ENCODE data around the gene HNF1A. TPM values are rescaled to one million over a fixed set of nuclear protein-coding genes. Genes with fewer than 3 reads are reported as not detected.

HNF1A gene
- total RNA-seq, 1 donor from 2014 or later, result not detected

GRCh38 chr12:121004253-121004815, 26.0 kb downstream of the HNF1A start:
- H3K79me2 ChIP-seq (ENCODE audit: low read depth), result no peaks in the 10 kb centered on the region
- no peaks in the 10 kb centered on the region for H3F3A ChIP-seq (ENCODE audit: low read depth)
- Mint-ChIP-seq H3K36me3 (peaks cover 6% of the 10 kb centered on the region), H3K4me1 (no peaks in the 10 kb centered on the region), H3K9me3 (no peaks in the 10 kb centered on the region), H3K27ac (peak overlapping the region; percentile 36), H3K27me3 (ENCODE audit: insufficient read depth, low read depth) (no peaks in the 10 kb centered on the region), H3K4me3 (no peak overlapping the region)
- no peak overlapping the region for H3K4me3 ChIP-seq
- H3K27me3 ChIP-seq, result no peaks in the 10 kb centered on the region
- no peak overlapping the region for H2AFZ ChIP-seq (replicated peaks)
- no peaks in the 10 kb centered on the region for H4K20me1 ChIP-seq (ENCODE audit: low read depth)
- TF ChIP-seq CTCF (IDR thresholded peaks at IDR 0.05) (no peak), EZH2phosphoT487 (IDR thresholded peaks at IDR 0.05) (no peak), EZH2 (IDR thresholded peaks at IDR 0.05) (no peak)
- H3K4me2 ChIP-seq, result no peak overlapping the region
- no peak overlapping the region for H3K9ac ChIP-seq
- no peaks in the 10 kb centered on the region for H3K36me3 ChIP-seq
- H3K4me1 ChIP-seq, result no peaks in the 10 kb centered on the region
- H3K27ac ChIP-seq, result no peak overlapping the region
- DNase-seq (ENCODE audit: low spot score), result no peak
- no peaks in the 10 kb centered on the region for H3K9me3 ChIP-seq (ENCODE audit: low read depth)

- no peak overlapping the region for H3K27ac ChIP-seq
- Mint-ChIP-seq H3K36me3 (peaks cover 6% of the 10 kb centered on the region), H3K4me3 (no peak overlapping the region)
Measured at GRCh38 chr12:121005346-121005815, 27.0 kb downstream of the HNF1A start.

GRCh38 chr12:121008347-121009098, 30.2 kb downstream of the HNF1A start:
- Mint-ChIP-seq H3K9me3 (no peaks in the 10 kb centered on the region), H3K4me3 (no peak overlapping the region), H3K27me3 (ENCODE audit: insufficient read depth, low read depth) (peaks cover 2% of the 10 kb centered on the region), H3K36me3 (peaks cover 7% of the 10 kb centered on the region), H3K4me1 (no peaks in the 10 kb centered on the region), H3K27ac (peak overlapping the region; percentile 69)
- Histone ChIP-seq H3K9ac (no peak overlapping the region), H3K36me3 (no peaks in the 10 kb centered on the region), H3K9me3 (ENCODE audit: low read depth) (no peaks in the 10 kb centered on the region), H3K79me2 (ENCODE audit: low read depth) (no peaks in the 10 kb centered on the region), H3K4me2 (no peak overlapping the region), H4K20me1 (ENCODE audit: low read depth) (no peaks in the 10 kb centered on the region), H3F3A (ENCODE audit: low read depth) (no peaks in the 10 kb centered on the region), H3K4me1 (no peaks in the 10 kb centered on the region), H3K27me3 (no peaks in the 10 kb centered on the region), H2AFZ (replicated peaks) (no peak overlapping the region), H3K27ac (no peak overlapping the region), H3K4me3 (no peak overlapping the region)
- no peak for TF ChIP-seq EZH2phosphoT487 (IDR thresholded peaks at IDR 0.05)
- no peak for TF ChIP-seq CTCF (IDR thresholded peaks at IDR 0.05)
- no peak for TF ChIP-seq EZH2 (IDR thresholded peaks at IDR 0.05)
- no peak for DNase-seq (ENCODE audit: low spot score)

More at GRCh38 chr12:121005346-121005815, 27.0 kb downstream of the HNF1A start:
- H3K79me2 ChIP-seq (ENCODE audit: low read depth), result no peaks in the 10 kb centered on the region
- DNase-seq (ENCODE audit: low spot score), result peak; percentile 77
- Mint-ChIP-seq H3K27me3 (ENCODE audit: insufficient read depth, low read depth) (no peaks in the 10 kb centered on the region), H3K27ac (no peak overlapping the region), H3K9me3 (no peaks in the 10 kb centered on the region), H3K4me1 (no peaks in the 10 kb centered on the region)
- H3K9me3 ChIP-seq (ENCODE audit: low read depth), result no peaks in the 10 kb centered on the region
- H3K4me3 ChIP-seq, result no peak overlapping the region
- H3K36me3 ChIP-seq, result no peaks in the 10 kb centered on the region
- no peaks in the 10 kb centered on the region for H3K4me1 ChIP-seq
- H3K27me3 ChIP-seq, result no peaks in the 10 kb centered on the region
- H2AFZ ChIP-seq (replicated peaks), result no peak overlapping the region
- TF ChIP-seq CTCF (IDR thresholded peaks at IDR 0.05) (peak; percentile 86), EZH2 (IDR thresholded peaks at IDR 0.05) (no peak)
- H3F3A ChIP-seq (ENCODE audit: low read depth), result no peaks in the 10 kb centered on the region
- no peaks in the 10 kb centered on the region for H4K20me1 ChIP-seq (ENCODE audit: low read depth)
- no peak overlapping the region for H3K9ac ChIP-seq
- no peak overlapping the region for H3K4me2 ChIP-seq

Measured in neural progenitor cell (in vitro differentiated cells).